Measurements from ENCODE around the gene ABCF1.

DNA sequence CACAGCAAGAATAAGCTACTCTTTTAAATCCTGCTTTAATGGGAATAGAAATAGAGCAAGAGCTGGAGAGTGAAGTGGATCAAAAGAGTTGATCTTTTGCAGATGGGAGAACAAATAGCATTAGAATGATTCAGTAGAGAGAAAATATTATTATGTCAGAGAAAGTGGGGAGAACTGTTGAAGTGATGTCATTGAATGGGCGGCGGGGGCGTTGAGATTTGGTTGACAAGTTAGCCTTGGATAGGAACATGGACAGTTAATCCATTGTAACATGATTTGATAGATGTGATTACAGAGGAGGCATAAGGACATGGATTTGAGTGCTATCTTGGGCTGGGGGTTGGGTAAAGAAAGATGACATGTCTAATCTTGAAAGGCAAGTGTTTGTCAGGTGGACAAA lies 64.6 kb downstream of the ABCF1 start:
- TF ChIP-seq POLR2AphosphoS5 (IDR thresholded peaks at IDR 0.05; ENCODE audit: low read depth, low read length) (no peak), POLR2A (IDR thresholded peaks at IDR 0.05; ENCODE audit: low read depth, low read length) (no peak), TAF1 (IDR thresholded peaks at IDR 0.05; ENCODE audit: borderline replicate concordance, low read depth, low read length) (no peak)
